Keratinocyte (primary cell): ENCODE data around the gene MIA2.

Experiments used
- EZH2 ChIP-seq: IDR thresholded peaks from one replicate; pipeline ENCODE4 v1.6.1; 2012; ENCODE audit warnings: inconsistent platforms, mild to moderate bottlenecking, low read length, moderate library complexity
- TF ChIP-seq, protein P1 (sequence below), 3 experiments: IDR thresholded peaks in 1 of 3; conservative IDR thresholded peaks in 1 of 3; optimal IDR thresholded peaks in 1 of 3; 2 replicates in 2 of 3; 3 replicates in 1 of 3; pipeline versions ENCODE3 to v1.5.1; 2011; ENCODE audit warnings: low read length in 3 of 3, mild to moderate bottlenecking in 3 of 3, moderate library complexity in 2 of 3, control low read depth in 1 of 3, inconsistent platforms in 1 of 3; ENCODE audit not compliant: insufficient read depth in 2 of 3; ENCODE audit errors: extremely low read depth in 1 of 3

DNA sequence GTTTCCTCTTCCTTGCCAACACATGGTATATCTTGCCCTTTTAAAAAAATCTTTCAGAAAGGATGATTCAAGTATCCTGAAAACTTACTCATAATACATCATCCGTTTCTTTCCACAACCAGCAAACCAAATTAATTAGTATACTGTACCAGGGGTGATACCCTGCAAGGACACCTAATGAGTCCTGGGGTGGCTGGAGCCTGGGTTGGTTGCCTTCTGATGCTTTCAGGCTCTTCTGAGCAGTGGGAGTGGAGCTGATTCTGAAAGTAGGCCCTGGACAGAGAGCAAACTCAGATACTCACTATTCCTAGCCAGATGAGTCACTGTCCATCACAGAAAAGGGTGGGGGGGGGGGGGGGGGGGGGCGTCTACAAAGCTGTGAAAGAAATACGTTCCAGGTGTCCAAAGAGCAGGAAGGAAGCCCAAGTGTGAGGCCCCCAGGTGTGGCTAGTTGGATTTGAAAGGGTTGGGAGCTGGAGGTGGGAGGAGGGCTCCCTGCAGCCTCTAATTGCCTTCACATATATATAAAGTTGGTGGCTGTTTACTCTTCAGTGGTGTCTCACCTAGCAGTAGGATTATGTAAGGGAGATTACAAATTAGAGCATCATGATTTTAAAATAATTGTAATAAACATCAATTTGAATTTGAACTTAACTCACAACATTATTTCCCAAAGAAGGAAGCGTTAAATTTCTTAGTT is 162.0 kb downstream of the MIA2 start:
- TF ChIP-seq, protein P1, sequence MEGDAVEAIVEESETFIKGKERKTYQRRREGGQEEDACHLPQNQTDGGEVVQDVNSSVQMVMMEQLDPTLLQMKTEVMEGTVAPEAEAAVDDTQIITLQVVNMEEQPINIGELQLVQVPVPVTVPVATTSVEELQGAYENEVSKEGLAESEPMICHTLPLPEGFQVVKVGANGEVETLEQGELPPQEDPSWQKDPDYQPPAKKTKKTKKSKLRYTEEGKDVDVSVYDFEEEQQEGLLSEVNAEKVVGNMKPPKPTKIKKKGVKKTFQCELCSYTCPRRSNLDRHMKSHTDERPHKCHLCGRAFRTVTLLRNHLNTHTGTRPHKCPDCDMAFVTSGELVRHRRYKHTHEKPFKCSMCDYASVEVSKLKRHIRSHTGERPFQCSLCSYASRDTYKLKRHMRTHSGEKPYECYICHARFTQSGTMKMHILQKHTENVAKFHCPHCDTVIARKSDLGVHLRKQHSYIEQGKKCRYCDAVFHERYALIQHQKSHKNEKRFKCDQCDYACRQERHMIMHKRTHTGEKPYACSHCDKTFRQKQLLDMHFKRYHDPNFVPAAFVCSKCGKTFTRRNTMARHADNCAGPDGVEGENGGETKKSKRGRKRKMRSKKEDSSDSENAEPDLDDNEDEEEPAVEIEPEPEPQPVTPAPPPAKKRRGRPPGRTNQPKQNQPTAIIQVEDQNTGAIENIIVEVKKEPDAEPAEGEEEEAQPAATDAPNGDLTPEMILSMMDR (optimal IDR thresholded peaks at IDR 0.05 in 1 of 3, IDR thresholded peaks at IDR 0.05 in 1 of 3, conservative IDR thresholded peaks at IDR 0.05 in 1 of 3; ENCODE audit: extremely low read depth in 1 of 3, insufficient read depth in 2 of 3, low read length in 3 of 3), result no peak
- no peak for TF ChIP-seq EZH2
